IMR-90 (cell line): Measurements from ENCODE around the gene DTHD1. TPM values are rescaled to one million over a fixed set of nuclear protein-coding genes. Genes with fewer than 3 reads are reported as not detected.

ENCODE experiments used
- ATAC-seq: fragments of 200-7000 bp; cut with Tn5 transposase; 2 replicates; pipeline ENCODE4 v1.9.1; 2020; ENCODE audit warnings: low read depth, mild to moderate bottlenecking, moderate library complexity
- BruUV-seq: library from RNA; stranded (reverse); fragments of 400-500 nt; replicated peaks from 2 replicates; lab custom pipeline; 2021; lab: Mats Ljungman, UMichigan
- CTCF ChIA-PET: fragments of 300-600 bp; formaldehyde crosslinking; extraction: SDS; loops from one replicate; lab custom pipeline; 2021; ENCODE audit warnings: antibody characterized with exemption; lab: Yijun Ruan, JAX
- POLR2A ChIA-PET: fragments of 300-600 bp; sonication (Branson Sonifier 250); formaldehyde crosslinking; loops from one replicate; lab custom pipeline; 2022; ENCODE audit warnings: antibody characterized with exemption; ENCODE audit not compliant: unreplicated experiment; lab: Charles Lee
- DNase-seq: peaks from one replicate; pipeline ENCODE4 v3.0.0; 2013
- H2AFZ ChIP-seq: replicated peaks from 2 replicates; pipeline ENCODE3; 2013; ENCODE audit warnings: low read length, mild to moderate bottlenecking; ENCODE audit not compliant: poor library complexity
- H2AK5ac ChIP-seq: 2 replicates; pipeline ENCODE4 v1.6.1; 2013; ENCODE audit warnings: low read depth, low read length, inconsistent platforms
- H2AK9ac ChIP-seq: replicated peaks from 2 replicates; pipeline ENCODE3; 2013; ENCODE audit warnings: mild to moderate bottlenecking, low read depth, low read length, moderate library complexity; ENCODE audit not compliant: poor library complexity
- H2BK120ac ChIP-seq: 2 replicates; pipeline ENCODE4 v1.6.1; 2013; ENCODE audit warnings: low read depth, low read length, inconsistent platforms
- H2BK15ac ChIP-seq: 3 replicates; pipeline ENCODE4 v1.6.1; 2013; ENCODE audit warnings: low read depth, low read length, inconsistent platforms
- H2BK20ac ChIP-seq: 2 replicates; pipeline ENCODE4 v1.6.1; 2013; ENCODE audit warnings: low read depth, mild to moderate bottlenecking, inconsistent platforms, low read length, moderate library complexity
- H2BK5ac ChIP-seq: 2 replicates; pipeline ENCODE4 v1.6.1; 2013; ENCODE audit warnings: mild to moderate bottlenecking, low read depth, low read length, inconsistent platforms; ENCODE audit not compliant: poor library complexity, severe bottlenecking
- H3K14ac ChIP-seq: replicated peaks from 2 replicates; pipeline ENCODE4 v1.6.1; 2013; ENCODE audit warnings: low read depth, low read length, inconsistent platforms
- H3K18ac ChIP-seq: 2 replicates; pipeline ENCODE4 v1.6.1; 2013; ENCODE audit warnings: low read depth, low read length, control low read depth
- H3K23ac ChIP-seq: 2 replicates; pipeline ENCODE4 v1.6.1; 2013; ENCODE audit warnings: low read depth, low read length, inconsistent platforms
- H3K27ac ChIP-seq: 2 replicates; pipeline ENCODE4 v1.5.1; 2013; ENCODE audit warnings: mild to moderate bottlenecking, control low read depth, low read length; ENCODE audit not compliant: insufficient read depth
- H3K27me3 ChIP-seq: 2 replicates; pipeline ENCODE4 v1.6.1; 2013; ENCODE audit warnings: low read length; ENCODE audit not compliant: control insufficient read depth, insufficient read depth
- H3K36me3 ChIP-seq: 2 replicates; pipeline ENCODE4 v1.6.1; 2013; ENCODE audit warnings: low read length, mixed read lengths; ENCODE audit not compliant: control insufficient read depth, insufficient read depth
- H3K4ac ChIP-seq: 2 replicates; pipeline ENCODE4 v1.6.1; 2013; ENCODE audit warnings: low read depth, low read length, inconsistent platforms
- H3K4me1 ChIP-seq: 2 replicates; pipeline ENCODE4 v1.6.1; 2013; ENCODE audit warnings: low read length, mixed read lengths; ENCODE audit not compliant: control insufficient read depth, insufficient read depth
- H3K4me2 ChIP-seq: 2 replicates; pipeline ENCODE4 v1.6.1; 2013; ENCODE audit warnings: low read depth, mild to moderate bottlenecking, control low read depth, low read length, moderate library complexity
- H3K4me3 ChIP-seq: 2 replicates; pipeline ENCODE4 v1.5.1; 2013; ENCODE audit warnings: low read depth, mild to moderate bottlenecking, control low read depth, low read length, moderate library complexity; ENCODE audit not compliant: insufficient read depth
- H3K56ac ChIP-seq: 2 replicates; pipeline ENCODE4 v1.6.1; 2013; ENCODE audit warnings: low read length, inconsistent platforms; ENCODE audit not compliant: insufficient read depth; ENCODE audit errors: extremely low read depth
- H3K79me1 ChIP-seq, 2 experiments: 2 replicates each; pipeline ENCODE4 v1.6.1; 2013; ENCODE audit warnings: low read length in 2 of 2, inconsistent platforms in 1 of 2, low read depth in 1 of 2
- H3K9ac ChIP-seq: 2 replicates; pipeline ENCODE4 v1.6.1; 2013; ENCODE audit warnings: low read depth, low read length, control low read depth
- H3K9me1 ChIP-seq: 2 replicates; pipeline ENCODE4 v1.6.1; 2013; ENCODE audit warnings: low read length, inconsistent platforms; ENCODE audit not compliant: insufficient read depth
- H3K9me3 ChIP-seq: 2 replicates; pipeline ENCODE4 v1.6.1; 2013; ENCODE audit warnings: low read length; ENCODE audit not compliant: control insufficient read depth, insufficient read depth
- H4K20me1 ChIP-seq: 2 replicates; pipeline ENCODE4 v1.6.1; 2013; ENCODE audit warnings: low read length, inconsistent platforms; ENCODE audit not compliant: insufficient read depth
- H4K5ac ChIP-seq: 2 replicates; pipeline ENCODE4 v1.6.1; 2013; ENCODE audit warnings: mild to moderate bottlenecking, low read depth, low read length, control low read depth
- H4K8ac ChIP-seq, 2 experiments: 2 replicates each; pipeline ENCODE4 v1.6.1; 2013; ENCODE audit warnings: low read depth in 2 of 2, low read length in 2 of 2, control low read depth in 1 of 2, inconsistent platforms in 1 of 2
- H4K91ac ChIP-seq: 2 replicates; pipeline ENCODE4 v1.6.1; 2013; ENCODE audit warnings: low read depth, low read length, inconsistent platforms; ENCODE audit not compliant: insufficient read depth
- BHLHE40 ChIP-seq: fragments of 150-350 bp; IDR thresholded peaks from 2 replicates; pipeline ENCODE4 v1.6.1; 2016; ENCODE audit warnings: mild to moderate bottlenecking, low read depth, low read length
- CEBPB ChIP-seq: IDR thresholded peaks from 2 replicates; pipeline ENCODE4 v1.6.1; 2012; ENCODE audit warnings: low read depth, low read length, improper control_type of control experiment
- FOS ChIP-seq: fragments of 150-350 bp; IDR thresholded peaks from 2 replicates; pipeline ENCODE4 v1.6.1; 2016; ENCODE audit warnings: low read depth, low read length
- MAFK ChIP-seq: IDR thresholded peaks from 2 replicates; pipeline ENCODE4 v1.6.1; 2012; ENCODE audit warnings: low read depth, low read length, improper control_type of control experiment
- MAZ ChIP-seq: IDR thresholded peaks from 2 replicates; pipeline ENCODE4 v1.6.1; 2012; ENCODE audit warnings: low read depth, mild to moderate bottlenecking, low read length, improper control_type of control experiment, moderate library complexity, borderline replicate concordance
- MXI1 ChIP-seq: IDR thresholded peaks from 2 replicates; pipeline ENCODE4 v1.6.1; 2012; ENCODE audit warnings: low read depth, mild to moderate bottlenecking, low read length, moderate library complexity, borderline replicate concordance
- NFE2L2 ChIP-seq: fragments of 150-350 bp; IDR thresholded peaks from 2 replicates; pipeline ENCODE4 v1.6.1; 2016; ENCODE audit warnings: low read depth, mild to moderate bottlenecking, low read length
- POLR2A ChIP-seq: IDR thresholded peaks from 2 replicates; pipeline ENCODE4 v1.6.1; 2012; ENCODE audit warnings: mild to moderate bottlenecking, low read depth, low read length
- RAD21 ChIP-seq: IDR thresholded peaks from 2 replicates; pipeline ENCODE4 v1.6.1; 2012; ENCODE audit warnings: low read length, improper control_type of control experiment
- RCOR1 ChIP-seq: IDR thresholded peaks from 2 replicates; pipeline ENCODE4 v1.6.1; 2012; ENCODE audit warnings: mild to moderate bottlenecking, low read length, improper control_type of control experiment; ENCODE audit not compliant: insufficient replicate concordance
- RFX5 ChIP-seq: IDR thresholded peaks from 2 replicates; pipeline ENCODE4 v1.8.0; 2012; ENCODE audit warnings: low read depth, mild to moderate bottlenecking, low read length, moderate library complexity
- SMC3 ChIP-seq: fragments of 150-350 bp; IDR thresholded peaks from 2 replicates; pipeline ENCODE4 v1.6.1; 2016; ENCODE audit warnings: low read depth, mild to moderate bottlenecking, antibody characterized with exemption, low read length, moderate library complexity
- WGBS, 2 experiments: methylation state at CpG; one replicate each; pipeline versions ENCODE4 v1.1.5 to v1.1.7; 2013; ENCODE audit warnings: missing lambda C conversion rate in 2 of 2; ENCODE audit not compliant: insufficient read length in 1 of 2; ENCODE audit errors: extremely low coverage in 2 of 2; 5-methylcytosine and 5-hydroxymethylcytosine counted together
- dilution Hi-C: fragments of 300-500 bp; cut with HindIII; formaldehyde crosslinking; loops from one replicate; pipeline ENCODE4 v1.14.3; 2018; ENCODE audit warnings: low sequenced_read_pairs; ENCODE audit not compliant: unreplicated experiment
- in situ Hi-C: fragments of 300-500 bp; cut with MboI; formaldehyde crosslinking; loops from 3 replicates; pipeline ENCODE4 v1.14.3; 2019; ENCODE audit warnings: low sequenced_read_pairs, inconsistent platforms, mixed read lengths
- intact Hi-C: fragments of 100-400 bp; cut with micrococcal nuclease; formaldehyde crosslinking; loops from 2 replicates; pipeline ENCODE4 v1.10.0; 2022
- polyA plus RNA-seq, 3 experiments: library from polyadenylated mRNA; depleted of rRNA; stranded (reverse); fragments of >200 nt; gene quantifications; 2 replicates each; pipeline ENCODE4 v1.2.3, GENCODE V29; 2012; ENCODE audit warnings: low replicate concordance in 1 of 3
- total RNA-seq: library from RNA; depleted of rRNA; stranded (reverse); fragments of >200 nt; gene quantifications from 2 replicates; pipeline ENCODE4 v1.2.3, GENCODE V29; 2012
- TF ChIP-seq, protein P1 (sequence below): fragments of 150-350 bp; IDR thresholded peaks from 2 replicates; pipeline ENCODE4 v1.6.1; 2016; ENCODE audit warnings: low read depth, mild to moderate bottlenecking, low read length, moderate library complexity, borderline replicate concordance
- TF ChIP-seq, protein P2 (sequence below): conservative IDR thresholded peaks from 2 replicates; pipeline ENCODE4 v1.5.1; 2012; ENCODE audit warnings: mild to moderate bottlenecking, low read depth, low read length, improper control_type of control experiment

DTHD1 gene
- total and polyA plus RNA-seq, 2 of the 4 experiments (the other 2 are of a cell fraction), result not detected

- Histone ChIP-seq H3K9ac (no peak overlapping the region), H3K4me1 (no peaks in the 10 kb centered on the region), H3K36me3 (no peaks in the 10 kb centered on the region), H2BK120ac (no peak overlapping the region), H3K18ac (no peak overlapping the region), H3K4me2 (no peak overlapping the region), H4K91ac (no peak overlapping the region), H3K23ac (no peak overlapping the region), H2BK5ac (no peak overlapping the region), H4K8ac (no peak overlapping the region), H3K27ac (no peak overlapping the region), H3K9me3 (no peaks in the 10 kb centered on the region), H2AFZ (no peak overlapping the region), H3K9me1 (no peaks in the 10 kb centered on the region), H3K79me1 (no peaks in the 10 kb centered on the region), H3K14ac (no peak overlapping the region), H2BK15ac (no peak overlapping the region), H3K27me3 (no peaks in the 10 kb centered on the region), H2AK9ac (no peak overlapping the region), H3K4me3 (no peak overlapping the region), H3K4ac (no peak overlapping the region), H4K5ac (no peak overlapping the region), H2BK20ac (no peak overlapping the region), H2AK5ac (no peak overlapping the region), H4K20me1 (no peaks in the 10 kb centered on the region), H3K56ac (no peak overlapping the region)
- CTCF ChIA-PET, result no interaction called here
- dilution Hi-C loops (no loop called here), intact Hi-C loops (no loop called here), in situ Hi-C loops (no loop called here)
- DNase-seq (no peak), ATAC-seq (no peak)
- BruUV-seq, result no TSS peak
- TF ChIP-seq FOS, result no peak
- no peak for TF ChIP-seq BHLHE40
- TF ChIP-seq CEBPB, result no peak
- no peak for TF ChIP-seq RAD21
- TF ChIP-seq POLR2A, result no peak
- TF ChIP-seq RFX5, result no peak
- TF ChIP-seq NFE2L2, result no peak
- TF ChIP-seq, protein P1, sequence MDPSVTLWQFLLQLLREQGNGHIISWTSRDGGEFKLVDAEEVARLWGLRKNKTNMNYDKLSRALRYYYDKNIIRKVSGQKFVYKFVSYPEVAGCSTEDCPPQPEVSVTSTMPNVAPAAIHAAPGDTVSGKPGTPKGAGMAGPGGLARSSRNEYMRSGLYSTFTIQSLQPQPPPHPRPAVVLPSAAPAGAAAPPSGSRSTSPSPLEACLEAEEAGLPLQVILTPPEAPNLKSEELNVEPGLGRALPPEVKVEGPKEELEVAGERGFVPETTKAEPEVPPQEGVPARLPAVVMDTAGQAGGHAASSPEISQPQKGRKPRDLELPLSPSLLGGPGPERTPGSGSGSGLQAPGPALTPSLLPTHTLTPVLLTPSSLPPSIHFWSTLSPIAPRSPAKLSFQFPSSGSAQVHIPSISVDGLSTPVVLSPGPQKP, result no peak
- TF ChIP-seq, protein P2, sequence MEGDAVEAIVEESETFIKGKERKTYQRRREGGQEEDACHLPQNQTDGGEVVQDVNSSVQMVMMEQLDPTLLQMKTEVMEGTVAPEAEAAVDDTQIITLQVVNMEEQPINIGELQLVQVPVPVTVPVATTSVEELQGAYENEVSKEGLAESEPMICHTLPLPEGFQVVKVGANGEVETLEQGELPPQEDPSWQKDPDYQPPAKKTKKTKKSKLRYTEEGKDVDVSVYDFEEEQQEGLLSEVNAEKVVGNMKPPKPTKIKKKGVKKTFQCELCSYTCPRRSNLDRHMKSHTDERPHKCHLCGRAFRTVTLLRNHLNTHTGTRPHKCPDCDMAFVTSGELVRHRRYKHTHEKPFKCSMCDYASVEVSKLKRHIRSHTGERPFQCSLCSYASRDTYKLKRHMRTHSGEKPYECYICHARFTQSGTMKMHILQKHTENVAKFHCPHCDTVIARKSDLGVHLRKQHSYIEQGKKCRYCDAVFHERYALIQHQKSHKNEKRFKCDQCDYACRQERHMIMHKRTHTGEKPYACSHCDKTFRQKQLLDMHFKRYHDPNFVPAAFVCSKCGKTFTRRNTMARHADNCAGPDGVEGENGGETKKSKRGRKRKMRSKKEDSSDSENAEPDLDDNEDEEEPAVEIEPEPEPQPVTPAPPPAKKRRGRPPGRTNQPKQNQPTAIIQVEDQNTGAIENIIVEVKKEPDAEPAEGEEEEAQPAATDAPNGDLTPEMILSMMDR, result no peak
- TF ChIP-seq MAZ, result no peak
- TF ChIP-seq MAFK, result no peak
- TF ChIP-seq MXI1, result no peak
- TF ChIP-seq RCOR1, result no peak
- no peak for TF ChIP-seq SMC3
- no CpG with 5 or more reads among the region's 1 CpG for WGBS, 2 experiments
- POLR2A ChIA-PET, result no interaction called here
Observed at GRCh38 chr4:36330796-36331195, 49.4 kb downstream of the DTHD1 start.
